Breast epithelium (tissue), 4 donors: ENCODE results near the gene PDLIM3. TPM values are rescaled to one million over a fixed set of nuclear protein-coding genes. Genes with fewer than 3 reads are reported as not detected.
"Not testable (repeated sequence)": the region's sequence is repeated elsewhere in the genome, so short reads cannot be mapped to it uniquely, and the experiment has no call there.

ENCODE experiments used
- DNase-seq, 2 donors: peaks; one replicate each; pipeline ENCODE4 v3.0.0-alpha.2; 2019; ENCODE audit warnings: low spot score in 2 of 2
- H3K27ac ChIP-seq, 2 donors: fragments of 200-600 bp; sonication (generic) in 1 of 2; one replicate each; pipeline ENCODE4 v1.5.1; 2016 to 2019; ENCODE audit warnings: mild to moderate bottlenecking in 1 of 2
- H3K27me3 ChIP-seq, 2 donors: fragments of 200-600 bp; sonication (generic) in 1 of 2; one replicate each; pipeline versions ENCODE4 v1.5.1 to v1.6.0; 2017 to 2019; ENCODE audit warnings: control low read depth in 1 of 2, mild to moderate bottlenecking in 1 of 2
- H3K36me3 ChIP-seq: fragments of 200-600 bp; one replicate; pipeline ENCODE4 v1.5.1; 2019
- H3K4me1 ChIP-seq, 2 donors: fragments of 200-600 bp; sonication (generic); one replicate each; pipeline ENCODE4 v1.5.1; 2016 to 2019; ENCODE audit warnings: control low read depth in 1 of 2
- H3K4me3 ChIP-seq, 3 donors: fragments of 200-600 bp; sonication (generic); 1 replicate in 2 of 3; 2 replicates in 1 of 3; pipeline ENCODE4 v1.5.1; 2016 to 2019; ENCODE audit warnings: mild to moderate bottlenecking in 3 of 3, moderate library complexity in 2 of 3
- H3K9me3 ChIP-seq, 2 donors: fragments of 200-600 bp; sonication (generic) in 1 of 2; one replicate each; pipeline ENCODE4 v1.5.1; 2016 to 2019; ENCODE audit warnings: control low read depth in 1 of 2
- CTCF ChIP-seq, 3 donors: fragments of 450-650 bp; IDR thresholded peaks; one replicate each; pipeline ENCODE4 v1.5.1; 2016 to 2017; ENCODE audit warnings: antibody characterized with exemption in 3 of 3, mild to moderate bottlenecking in 3 of 3, moderate library complexity in 3 of 3
- POLR2A ChIP-seq: fragments of 450-650 bp; IDR thresholded peaks from one replicate; pipeline ENCODE4 v1.6.1; 2016; ENCODE audit warnings: antibody characterized with exemption, mild to moderate bottlenecking, moderate library complexity
- POLR2AphosphoS5 ChIP-seq, 3 donors: sonication (generic); formaldehyde crosslinking; IDR thresholded peaks; one replicate each; pipeline ENCODE4 v1.6.1; 2017; ENCODE audit warnings: antibody characterized with exemption in 3 of 3
- intact Hi-C: fragments of 100-400 bp; cut with DNase I; formaldehyde crosslinking; loops from one replicate; pipeline ENCODE4 v1.15.1; 2023; ENCODE audit warnings: low total_unique reads
- total RNA-seq, 3 donors: library from RNA; depleted of rRNA; stranded (reverse); fragments of >200 nt; gene quantifications; one replicate each; pipeline ENCODE4 v1.1.0, GENCODE V29; 2016

The PDLIM3 gene
- total RNA-seq, 3 donors from 2014 or later, result 25.3 to 181 (median 175) TPM

- H3K4me3 ChIP-seq, result peak overlapping the region in 1 of 3 donors; percentile 1
- intact Hi-C loops, result loop anchor here (5.0 kb wide), 1 partner anchor 35 kb away; no protein-coding TSS in a partner anchor
- no peaks in the 10 kb centered on the region for H3K36me3 ChIP-seq
- H3K27me3 ChIP-seq, result no peaks in the 10 kb centered on the region
- DNase-seq, result no peak
- TF ChIP-seq POLR2A (no peak), CTCF (IDR thresholded peaks at IDR 0.05) (no peak)
- H3K9me3 ChIP-seq, result no peaks in the 10 kb centered on the region
- H3K27ac ChIP-seq, result no peak overlapping the region
- H3K4me1 ChIP-seq, result peaks cover 0 to 3% of the 10 kb centered on the region in 2 donors
Measured at GRCh38 chr4:185532293-185532692, 3.0 kb downstream of the PDLIM3 start.

- not testable (repeated sequence) for H3K9me3 ChIP-seq, DNase-seq, H3K4me1 ChIP-seq, H3K4me3 ChIP-seq, H3K27me3 ChIP-seq, H3K36me3 ChIP-seq, H3K27ac ChIP-seq
- intact Hi-C loops, result loop anchor here (5.0 kb wide), 1 partner anchor 36 kb away; no protein-coding TSS in a partner anchor
Measured at GRCh38 chr4:185531654-185532053, 3.7 kb downstream of the PDLIM3 start.

- no peaks in the 10 kb centered on the region for H3K36me3 ChIP-seq
- H3K4me1 ChIP-seq, result no peaks in the 10 kb centered on the region
- no peaks in the 10 kb centered on the region for H3K27me3 ChIP-seq
- intact Hi-C loops, result no loop called here
- no peak overlapping the region for H3K4me3 ChIP-seq
- peak overlapping the region in 1 of 2 donors; percentile 33 for H3K27ac ChIP-seq
- TF ChIP-seq CTCF (IDR thresholded peaks at IDR 0.05) (no peak), POLR2A (no peak), POLR2AphosphoS5 (IDR thresholded peaks at IDR 0.05) (no peak)
- peak in 1 of 2 donors; percentile 61 for DNase-seq
- H3K9me3 ChIP-seq, result peaks cover 0 to 8% of the 10 kb centered on the region in 2 donors
Measured at GRCh38 chr4:185529413-185529812, 5.9 kb downstream of the PDLIM3 start.

- peaks cover 0 to 8% of the 10 kb centered on the region in 2 donors for H3K9me3 ChIP-seq
- no peak overlapping the region for H3K27ac ChIP-seq
- no peaks in the 10 kb centered on the region for H3K36me3 ChIP-seq
- TF ChIP-seq CTCF (IDR thresholded peaks at IDR 0.05) (no peak), POLR2A (no peak), POLR2AphosphoS5 (IDR thresholded peaks at IDR 0.05) (no peak)
- no peaks in the 10 kb centered on the region for H3K4me1 ChIP-seq
- no peaks in the 10 kb centered on the region for H3K27me3 ChIP-seq
- intact Hi-C loops, result no loop called here
- H3K4me3 ChIP-seq, result no peak overlapping the region
- DNase-seq, result no peak
Measured at GRCh38 chr4:185524888-185525863, 10.1 kb downstream of the PDLIM3 start.

GRCh38 chr4:185523862-185524261 is 11.4 kb downstream of the PDLIM3 start:
- intact Hi-C loops, result no loop called here
- TF ChIP-seq POLR2AphosphoS5 (IDR thresholded peaks at IDR 0.05) (no peak), POLR2A (no peak), CTCF (IDR thresholded peaks at IDR 0.05) (no peak)
- no peak for DNase-seq
- no peaks in the 10 kb centered on the region for H3K36me3 ChIP-seq
- no peak overlapping the region for H3K4me3 ChIP-seq
- H3K4me1 ChIP-seq, result no peaks in the 10 kb centered on the region
- H3K9me3 ChIP-seq, result peaks cover 0 to 8% of the 10 kb centered on the region in 2 donors
- no peak overlapping the region for H3K27ac ChIP-seq
- H3K27me3 ChIP-seq, result no peaks in the 10 kb centered on the region
